HFF-Myc (cell line): Measurements from ENCODE around the gene GSX1.

ENCODE experiments used
- DNase-seq: peaks from one replicate; pipeline ENCODE4 v3.0.0-alpha.2; 2011; ENCODE audit warnings: low read depth; ENCODE audit errors: extremely low read depth
- H3K4me3 ChIP-seq: replicated peaks from 2 replicates; pipeline ENCODE4 v1.5.1; 2011; ENCODE audit warnings: low read depth, mild to moderate bottlenecking, control low read depth, low read length
- CTCF ChIP-seq: IDR thresholded peaks from 2 replicates; pipeline ENCODE4 v1.5.1; 2012; ENCODE audit warnings: mild to moderate bottlenecking, low read depth, low read length, control low read depth; ENCODE audit errors: missing control alignments

GSX1 gene

GRCh38 chr13:27789153-27789494 is 3.2 kb upstream of the GSX1 start:
- TF ChIP-seq CTCF: no peak
- H3K4me3 ChIP-seq: no peak overlapping the region
- no peak for DNase-seq

- TF ChIP-seq CTCF: no peak
- DNase-seq: no peak
- H3K4me3 ChIP-seq: no peak overlapping the region
These were observed 2.6 kb upstream of the GSX1 start for GRCh38 chr13:27789495-27790303.

- H3K4me3 ChIP-seq: no peak overlapping the region
- DNase-seq: no peak
These were observed 1.8 kb upstream of the GSX1 start for GRCh38 chr13:27790523-27790922.

GRCh38 chr13:27791146-27791900 is 960 bp upstream of the GSX1 start:
- no peak for TF ChIP-seq CTCF
- H3K4me3 ChIP-seq: peak overlapping the region; percentile 7; the same call in 1 of the 2 replicates
- no peak for DNase-seq

More at GRCh38 chr13:27790523-27790922, 1.8 kb upstream of the GSX1 start:
- TF ChIP-seq CTCF: no peak

GRCh38 chr13:27791901-27792392 is 336 bp upstream of the GSX1 start:
- no peak for DNase-seq
- H3K4me3 ChIP-seq: no peak overlapping the region
- TF ChIP-seq CTCF: no peak

GRCh38 chr13:27793507-27794367 is 1.5 kb downstream of the GSX1 start:
- no peak for DNase-seq
- no peak for TF ChIP-seq CTCF
- H3K4me3 ChIP-seq: no peak overlapping the region
